Endothelial cell (in vitro differentiated cells): Measurements from ENCODE around the gene STX17. TPM values are rescaled to one million over a fixed set of nuclear protein-coding genes. Genes with fewer than 3 reads are reported as not detected.

Experiments used
- DNase-seq: peaks from one replicate; pipeline ENCODE4 v3.0.0; 2021; ENCODE audit warnings: low spot score
- H3K27ac Mint-ChIP-seq: one replicate; pipeline ENCODE4 v1.8.0; 2021; ENCODE audit warnings: mixed read lengths, inconsistent platforms; ENCODE audit not compliant: unreplicated experiment
- H3K27me3 Mint-ChIP-seq: one replicate; pipeline ENCODE4 v1.8.0; 2021; ENCODE audit warnings: mild to moderate bottlenecking, moderate library complexity, mixed read lengths, inconsistent platforms; ENCODE audit not compliant: unreplicated experiment
- H3K36me3 Mint-ChIP-seq: one replicate; pipeline ENCODE4 v1.8.0; 2021; ENCODE audit warnings: mild to moderate bottlenecking, low read depth, mixed read lengths, inconsistent platforms; ENCODE audit not compliant: unreplicated experiment
- H3K4me1 Mint-ChIP-seq: one replicate; pipeline ENCODE4 v1.8.0; 2021; ENCODE audit warnings: mild to moderate bottlenecking, mixed read lengths, inconsistent platforms; ENCODE audit not compliant: unreplicated experiment
- H3K4me3 Mint-ChIP-seq: one replicate; pipeline ENCODE4 v1.8.0; 2021; ENCODE audit warnings: mild to moderate bottlenecking, mixed read lengths, inconsistent platforms; ENCODE audit not compliant: unreplicated experiment
- H3K9me3 Mint-ChIP-seq: one replicate; pipeline ENCODE4 v1.8.0; 2021; ENCODE audit warnings: mixed read lengths, inconsistent platforms; ENCODE audit not compliant: unreplicated experiment
- total RNA-seq: library from RNA; stranded (reverse); fragmentation: NEBNext Ultra II Directional; extraction: Animal tissue kit (Norgen Biotek cat#: 25700); gene quantifications from one replicate; pipeline ENCODE4 v1.2.1, GENCODE V29; 2021; ENCODE audit not compliant: unreplicated experiment
- TF ChIP-seq, protein P1 (sequence below): fragments of 200-600 bp; sonication (generic); IDR thresholded peaks from one replicate; pipeline ENCODE4 v1.5.0; 2021; ENCODE audit warnings: antibody characterized with exemption; ENCODE audit not compliant: unreplicated experiment

The STX17 gene
- total RNA-seq, 1 donor from 2014 or later = 28.5 TPM

DNA sequence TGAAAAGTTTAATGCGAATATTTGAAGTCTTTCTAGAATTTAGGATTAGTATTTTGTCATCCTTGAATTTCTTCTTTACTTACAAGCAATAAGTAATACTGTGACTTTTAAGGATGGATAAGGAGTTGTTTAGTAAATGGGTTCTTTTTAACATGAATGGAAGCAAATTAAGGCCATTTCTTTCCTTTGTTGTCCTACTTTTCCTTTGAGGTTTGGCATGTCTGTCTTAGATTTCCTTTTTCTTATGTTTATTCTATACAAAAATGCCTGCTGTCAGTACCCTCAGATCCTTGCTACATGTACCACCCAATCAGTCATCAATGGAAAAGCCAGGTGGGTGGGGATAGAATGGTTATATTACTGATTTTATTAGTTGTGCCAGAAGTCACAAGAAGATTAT is 10.2 kb downstream of the STX17 start:
- Mint-ChIP-seq H3K27me3 (no peaks in the 10 kb centered on the region), H3K9me3 (no peaks in the 10 kb centered on the region), H3K36me3 (peaks cover 4% of the 10 kb centered on the region), H3K4me1 (peaks cover 19% of the 10 kb centered on the region), H3K27ac (no peak overlapping the region), H3K4me3 (no peak overlapping the region)
- TF ChIP-seq, protein P1, sequence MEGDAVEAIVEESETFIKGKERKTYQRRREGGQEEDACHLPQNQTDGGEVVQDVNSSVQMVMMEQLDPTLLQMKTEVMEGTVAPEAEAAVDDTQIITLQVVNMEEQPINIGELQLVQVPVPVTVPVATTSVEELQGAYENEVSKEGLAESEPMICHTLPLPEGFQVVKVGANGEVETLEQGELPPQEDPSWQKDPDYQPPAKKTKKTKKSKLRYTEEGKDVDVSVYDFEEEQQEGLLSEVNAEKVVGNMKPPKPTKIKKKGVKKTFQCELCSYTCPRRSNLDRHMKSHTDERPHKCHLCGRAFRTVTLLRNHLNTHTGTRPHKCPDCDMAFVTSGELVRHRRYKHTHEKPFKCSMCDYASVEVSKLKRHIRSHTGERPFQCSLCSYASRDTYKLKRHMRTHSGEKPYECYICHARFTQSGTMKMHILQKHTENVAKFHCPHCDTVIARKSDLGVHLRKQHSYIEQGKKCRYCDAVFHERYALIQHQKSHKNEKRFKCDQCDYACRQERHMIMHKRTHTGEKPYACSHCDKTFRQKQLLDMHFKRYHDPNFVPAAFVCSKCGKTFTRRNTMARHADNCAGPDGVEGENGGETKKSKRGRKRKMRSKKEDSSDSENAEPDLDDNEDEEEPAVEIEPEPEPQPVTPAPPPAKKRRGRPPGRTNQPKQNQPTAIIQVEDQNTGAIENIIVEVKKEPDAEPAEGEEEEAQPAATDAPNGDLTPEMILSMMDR = no peak
- DNase-seq = no peak

DNA sequence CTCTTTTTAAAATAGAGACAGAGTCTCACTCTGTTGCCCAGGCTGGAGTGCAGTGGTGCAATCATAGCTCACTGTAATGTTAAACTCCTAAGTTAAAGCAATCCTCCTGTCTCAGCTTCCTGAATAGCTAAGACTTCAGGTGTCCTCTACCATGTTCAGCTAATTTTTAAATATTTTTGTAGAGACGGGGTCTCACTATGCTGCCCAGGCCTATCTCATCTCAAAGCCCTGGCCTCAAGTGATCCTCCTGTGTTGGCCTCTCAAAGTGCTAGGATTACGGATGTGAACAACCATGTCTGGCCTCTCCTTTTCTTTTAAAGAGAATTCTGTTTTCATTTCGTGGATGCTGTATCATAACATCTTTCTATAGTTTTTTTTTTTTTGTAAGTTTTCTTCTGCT is 11.7 kb downstream of the STX17 start:
- no peak overlapping the region for H3K27ac Mint-ChIP-seq
- TF ChIP-seq, protein P1 = no peak
- H3K9me3 Mint-ChIP-seq = no peaks in the 10 kb centered on the region
- peaks cover 16% of the 10 kb centered on the region for H3K36me3 Mint-ChIP-seq
- DNase-seq = no peak
- H3K4me3 Mint-ChIP-seq = no peak overlapping the region
- H3K27me3 Mint-ChIP-seq = no peaks in the 10 kb centered on the region
- H3K4me1 Mint-ChIP-seq = peaks cover 23% of the 10 kb centered on the region

DNA sequence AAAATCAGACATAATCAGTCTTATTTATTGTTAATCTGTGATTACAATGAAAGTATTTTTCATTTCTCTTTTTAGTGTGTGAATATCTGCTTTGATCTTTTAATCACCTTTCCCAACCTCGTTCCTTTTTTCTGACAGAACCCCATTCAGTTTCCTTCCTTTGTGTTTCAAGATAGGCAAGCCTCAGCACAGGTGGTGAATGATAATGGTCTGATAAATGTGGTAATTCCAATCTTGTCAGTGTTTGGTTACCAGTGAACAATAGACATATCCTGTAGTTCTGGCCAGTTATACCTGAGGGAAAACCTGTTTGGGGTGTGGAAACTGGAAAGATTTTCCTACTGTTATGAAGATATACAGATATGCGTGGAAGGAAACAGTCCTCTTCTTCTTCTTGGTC is 13.5 kb downstream of the STX17 start:
- no peak for DNase-seq
- TF ChIP-seq, protein P1 = no peak

DNA sequence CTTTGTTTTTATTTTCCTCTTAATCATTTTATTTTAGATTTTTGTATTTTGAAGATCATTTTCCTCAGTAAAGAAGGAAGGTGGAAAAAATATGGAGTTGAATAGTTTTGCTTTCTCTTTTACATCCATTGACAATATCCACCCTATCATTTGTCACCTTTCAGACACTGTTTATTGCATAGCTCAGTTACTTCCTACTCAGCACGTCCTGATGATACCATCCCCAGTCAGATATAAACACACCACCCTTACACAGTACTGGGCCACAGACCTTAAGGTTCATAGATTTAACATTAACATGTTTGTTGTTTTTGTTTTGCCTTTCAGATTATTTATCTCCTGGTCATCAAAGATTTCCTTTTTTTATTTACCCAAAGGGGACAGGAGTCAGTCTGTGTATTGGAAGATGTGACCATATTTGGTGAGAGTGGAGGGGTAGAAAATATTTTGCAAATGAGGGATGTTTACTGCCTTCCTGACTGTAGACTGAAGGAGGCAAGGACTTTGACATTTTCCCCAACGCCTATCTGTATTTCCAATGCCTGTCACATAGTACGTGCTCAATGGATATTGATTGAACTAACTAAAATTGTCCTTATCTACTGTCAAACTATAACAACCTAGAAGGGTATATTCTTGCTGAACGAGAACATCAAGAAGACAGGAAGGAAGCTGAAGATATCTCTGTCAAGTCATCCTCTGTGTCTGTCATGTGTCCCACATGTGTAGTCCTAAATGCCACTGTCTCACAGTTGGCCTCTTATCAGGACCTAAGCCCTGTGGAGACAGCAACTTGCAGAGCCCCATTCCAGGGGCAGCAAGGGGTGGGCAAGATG is 15.6 kb downstream of the STX17 start:
- Mint-ChIP-seq H3K36me3 (peaks cover 41% of the 10 kb centered on the region), H3K27ac (no peak overlapping the region), H3K27me3 (no peaks in the 10 kb centered on the region), H3K9me3 (no peaks in the 10 kb centered on the region), H3K4me3 (no peak overlapping the region), H3K4me1 (peaks cover 23% of the 10 kb centered on the region)
- TF ChIP-seq, protein P1 = no peak
- no peak for DNase-seq

More for the DNA sequence above, 13.5 kb downstream of the STX17 start:
- H3K27me3 Mint-ChIP-seq = no peaks in the 10 kb centered on the region
- peaks cover 23% of the 10 kb centered on the region for H3K4me1 Mint-ChIP-seq
- no peak overlapping the region for H3K4me3 Mint-ChIP-seq
- no peaks in the 10 kb centered on the region for H3K9me3 Mint-ChIP-seq
- peaks cover 28% of the 10 kb centered on the region for H3K36me3 Mint-ChIP-seq
- H3K27ac Mint-ChIP-seq = peak overlapping the region; percentile 27

DNA sequence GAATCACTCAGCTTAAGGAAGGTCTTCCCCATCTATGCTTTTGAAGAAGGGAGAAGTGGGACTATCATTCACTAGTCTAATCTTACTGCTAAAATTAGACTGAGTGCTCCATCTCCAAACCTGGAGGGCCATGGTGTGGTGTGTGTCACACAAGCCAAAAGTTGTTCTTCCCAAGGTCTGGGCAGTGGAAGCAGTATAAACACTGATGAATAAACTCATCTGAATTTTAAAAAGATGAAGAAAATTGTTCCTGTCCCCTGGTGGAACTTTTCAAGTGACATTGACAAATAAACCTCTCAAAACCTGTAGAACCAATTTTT is 16.2 kb downstream of the STX17 start:
- no peak overlapping the region for H3K27ac Mint-ChIP-seq
- no peak for DNase-seq
- H3K36me3 Mint-ChIP-seq = peaks cover 42% of the 10 kb centered on the region
- TF ChIP-seq, protein P1 = no peak
- no peaks in the 10 kb centered on the region for H3K9me3 Mint-ChIP-seq
- peaks cover 23% of the 10 kb centered on the region for H3K4me1 Mint-ChIP-seq
- H3K4me3 Mint-ChIP-seq = no peak overlapping the region
- no peaks in the 10 kb centered on the region for H3K27me3 Mint-ChIP-seq
